COR-L47 (cell line): ENCODE results near the gene ACAD10.
"Not testable (repeated sequence)": the region's sequence is repeated elsewhere in the genome, so short reads cannot be mapped to it uniquely, and the experiment has no call there.

Experiments
- DNase-seq: peaks from one replicate; lab custom pipeline; 2025; lab: John Stamatoyannopoulos, UW

ACAD10 gene

DNA sequence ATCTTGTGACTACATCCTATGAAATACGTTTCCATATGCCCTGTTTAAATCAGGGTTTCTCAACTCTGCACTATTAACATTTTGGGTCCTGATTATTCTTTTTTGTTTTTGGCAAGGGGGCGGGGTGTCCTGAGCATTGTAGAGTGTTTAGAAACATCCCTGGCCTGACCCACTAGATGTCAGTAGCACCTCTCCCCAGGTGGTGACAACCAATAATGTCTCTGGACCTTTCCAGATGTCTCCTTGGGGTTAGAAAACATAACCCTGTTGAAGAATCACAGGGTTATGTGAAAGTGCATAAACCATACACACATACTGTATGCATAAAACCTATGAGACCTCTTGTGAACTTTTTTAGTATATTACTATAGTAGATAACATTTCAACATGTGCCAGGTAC is 1.4 kb downstream of the ACAD10 start:
- peak; percentile 2 for DNase-seq

- no peak for DNase-seq
Observed at GRCh38 chr12:111687952-111688351, 2.1 kb downstream of the ACAD10 start.

GRCh38 chr12:111691262-111691661 is 5.4 kb downstream of the ACAD10 start:
- DNase-seq: no peak

- DNase-seq: no peak
Observed at GRCh38 chr12:111692575-111693210, 6.8 kb downstream of the ACAD10 start.

DNA sequence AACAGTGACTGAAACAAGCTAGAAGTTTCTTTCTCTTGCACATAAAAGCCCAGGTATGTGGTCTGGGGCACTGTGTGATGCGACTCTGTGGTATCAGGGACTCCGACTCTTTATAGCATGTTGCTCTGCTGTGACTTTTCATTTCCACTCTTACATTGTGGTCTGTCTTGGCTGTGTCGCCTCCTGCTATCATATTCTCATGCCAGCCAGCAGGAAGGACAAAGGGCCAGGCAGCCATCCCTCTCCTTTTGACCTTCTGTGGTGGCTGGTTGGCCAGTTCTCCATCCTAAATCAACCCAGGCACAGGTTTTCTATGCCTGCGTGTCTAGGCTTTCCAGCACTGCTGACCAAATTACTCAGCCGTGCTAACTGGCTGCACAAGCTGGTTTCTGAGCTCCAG is 8.0 kb downstream of the ACAD10 start:
- no peak for DNase-seq

- DNase-seq: no peak
Observed at GRCh38 chr12:111699962-111700361, 14.1 kb downstream of the ACAD10 start.

- no peak for DNase-seq
Observed at GRCh38 chr12:111705672-111706071, 19.8 kb downstream of the ACAD10 start.

GRCh38 chr12:111706145-111706544 is 20.3 kb downstream of the ACAD10 start:
- no peak for DNase-seq

DNA sequence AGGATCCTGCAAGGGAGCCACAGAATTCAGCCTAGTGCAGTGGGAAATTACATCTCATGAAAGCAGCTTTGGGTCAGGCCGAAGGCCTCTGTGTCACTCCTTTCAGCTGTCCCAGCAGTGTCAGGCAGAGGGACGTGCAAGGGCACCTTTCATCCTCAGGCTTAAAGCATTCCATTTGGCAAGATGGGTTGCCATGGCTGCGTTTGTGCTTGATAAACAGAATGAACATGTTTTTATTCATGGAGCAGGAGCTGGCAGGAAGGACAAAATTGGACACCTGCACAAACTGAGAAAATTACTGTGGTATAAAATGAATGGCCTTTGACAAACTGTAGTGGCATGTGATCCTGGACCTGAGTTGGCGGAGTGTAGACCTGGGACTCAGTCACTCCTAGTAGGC is 29.4 kb downstream of the ACAD10 start:
- peak; percentile 52 for DNase-seq

- DNase-seq: not testable (repeated sequence)
Observed at GRCh38 chr12:111719316-111719715, 33.5 kb downstream of the ACAD10 start.

- DNase-seq: no peak
Observed at GRCh38 chr12:111720457-111720856, 34.6 kb downstream of the ACAD10 start.

DNA sequence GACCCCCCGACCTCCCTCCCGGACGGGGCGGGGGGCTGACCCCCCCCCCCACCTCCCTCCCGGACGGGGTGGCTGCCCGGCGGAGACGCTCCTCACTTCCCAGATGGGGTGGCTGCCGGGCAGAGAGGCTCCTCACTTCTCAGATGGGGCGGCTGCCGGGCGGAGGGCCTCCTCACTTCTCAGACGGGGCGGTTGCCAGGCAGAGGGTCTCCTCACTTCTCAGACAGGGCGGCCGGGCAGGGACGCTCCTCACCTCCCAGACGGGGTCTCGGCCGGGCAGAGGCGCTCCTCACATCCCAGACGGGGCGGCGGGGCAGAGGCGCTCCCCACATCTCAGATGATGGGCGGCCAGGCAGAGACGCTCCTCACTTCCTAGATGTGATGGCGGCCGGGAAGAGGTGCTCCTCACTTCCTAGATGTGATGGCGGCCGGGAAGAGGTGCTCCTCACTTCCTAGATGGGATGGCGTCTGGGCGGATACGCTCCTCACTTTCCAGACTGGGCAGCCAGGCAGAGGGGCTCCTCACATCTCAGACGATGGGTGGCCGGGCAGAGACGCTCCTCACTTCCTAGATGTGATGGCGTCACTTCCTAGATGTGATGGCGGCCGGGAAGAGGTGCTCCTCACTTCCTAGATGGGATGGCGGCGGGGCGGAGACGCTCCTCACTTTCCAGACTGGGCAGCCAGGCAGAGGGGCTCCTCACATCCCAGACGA is 38.0 kb downstream of the ACAD10 start:
- DNase-seq: not testable (repeated sequence)

DNA sequence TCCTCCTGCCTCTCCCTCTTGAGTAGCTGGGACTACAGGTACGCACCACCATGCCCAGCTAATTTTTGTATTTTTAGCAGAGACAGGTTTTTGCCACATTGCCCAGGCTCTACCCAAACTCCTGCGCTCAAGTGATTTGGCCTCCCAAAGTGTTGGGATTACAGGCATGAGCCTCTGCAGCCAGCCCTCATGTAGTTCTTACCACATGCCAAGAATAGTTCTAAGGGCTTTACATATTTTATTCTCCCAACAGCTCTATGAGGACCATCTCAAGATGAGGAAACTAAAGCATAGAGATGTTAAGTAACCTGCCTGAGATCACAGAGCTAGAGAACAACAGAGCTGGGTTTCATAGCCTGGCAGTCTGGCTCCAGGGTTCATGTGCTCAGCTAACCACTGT is 42.9 kb downstream of the ACAD10 start:
- DNase-seq: no peak

DNA sequence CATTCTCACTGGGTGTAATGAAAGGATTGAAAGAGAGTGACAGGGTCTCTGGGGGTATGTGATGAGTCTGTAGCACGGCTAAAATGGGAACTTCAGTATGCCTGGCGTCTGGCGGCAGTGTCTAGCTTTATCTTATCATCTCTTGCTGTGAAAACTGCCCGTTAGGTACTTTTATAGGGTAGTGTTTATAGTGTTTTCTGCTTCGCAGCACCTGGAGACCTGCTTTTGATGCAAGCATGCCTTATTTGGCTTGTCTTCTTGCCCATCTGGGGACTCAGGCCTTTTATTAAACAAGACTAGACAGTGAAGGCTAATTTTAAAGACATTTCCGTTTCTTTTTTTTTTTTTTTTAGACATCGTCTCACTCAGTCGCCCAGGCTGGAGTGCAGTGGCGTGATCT is 44.6 kb downstream of the ACAD10 start:
- no peak for DNase-seq

DNA sequence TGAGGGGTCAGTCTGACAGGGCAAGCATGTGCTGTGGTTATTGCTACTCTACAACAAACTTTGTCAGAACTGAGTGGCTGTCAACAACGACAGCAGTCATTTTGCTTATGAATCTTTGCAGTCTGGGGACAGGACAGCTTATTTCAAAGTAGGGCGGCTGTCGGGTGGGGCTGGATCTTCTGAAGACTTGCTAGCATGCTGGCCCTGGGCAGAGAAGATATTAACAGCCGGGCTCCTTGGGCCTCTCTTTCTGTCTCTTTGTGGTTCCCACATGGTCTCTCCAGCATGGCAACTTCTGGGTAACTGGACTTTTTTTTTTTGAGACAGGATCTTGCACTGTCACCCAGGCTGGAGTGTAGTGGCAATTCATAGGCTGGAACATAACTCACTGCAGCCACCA is 46.9 kb downstream of the ACAD10 start:
- no peak for DNase-seq

DNA sequence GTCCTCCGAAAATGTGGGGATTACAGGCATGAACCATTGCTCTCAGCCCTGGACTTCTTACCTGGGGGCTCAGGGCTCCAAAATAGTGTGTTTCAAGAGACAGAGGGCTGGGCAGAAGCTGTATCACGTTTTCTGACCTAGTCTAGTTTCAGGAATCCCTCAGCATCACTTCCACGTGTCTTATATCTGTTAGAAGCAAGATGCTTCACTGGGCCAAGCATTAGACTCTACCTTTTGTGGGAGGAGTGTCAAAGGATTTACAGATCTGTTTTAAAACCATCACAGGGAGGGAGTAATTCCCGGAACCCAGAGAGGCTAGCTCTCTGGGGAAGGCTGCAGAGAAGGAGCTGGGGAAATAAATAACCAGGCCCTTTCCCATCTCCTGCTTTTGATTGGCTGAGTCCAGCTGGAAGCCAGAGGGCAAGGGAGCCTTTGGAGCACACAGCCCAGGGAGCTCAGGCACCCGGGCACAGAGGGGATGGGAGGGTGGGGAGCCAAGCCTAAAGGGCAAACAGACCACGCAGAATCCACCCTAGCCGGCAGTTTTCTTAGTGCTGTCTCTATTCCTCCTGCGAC is 47.6 kb downstream of the ACAD10 start:
- DNase-seq: no peak

DNA sequence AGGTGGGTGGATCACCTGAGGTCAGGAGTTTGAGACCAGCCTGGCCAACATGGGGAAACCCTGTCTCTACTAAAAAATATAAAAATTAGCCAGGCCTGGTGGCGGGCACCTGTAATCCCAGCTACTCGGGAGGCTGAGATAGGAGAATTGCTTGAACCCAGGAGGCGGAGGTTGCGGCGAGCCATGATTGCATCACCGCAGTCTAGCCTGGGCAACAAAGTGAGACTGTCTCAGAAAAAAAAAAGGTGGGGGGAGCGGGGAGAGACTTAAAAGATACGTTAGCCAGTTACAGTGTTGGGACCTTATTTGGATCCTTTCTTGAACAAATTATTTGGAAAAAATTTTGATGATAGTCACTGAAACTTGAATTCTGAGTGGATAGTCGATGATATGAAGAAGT is 53.7 kb downstream of the ACAD10 start:
- not testable (repeated sequence) for DNase-seq

DNA sequence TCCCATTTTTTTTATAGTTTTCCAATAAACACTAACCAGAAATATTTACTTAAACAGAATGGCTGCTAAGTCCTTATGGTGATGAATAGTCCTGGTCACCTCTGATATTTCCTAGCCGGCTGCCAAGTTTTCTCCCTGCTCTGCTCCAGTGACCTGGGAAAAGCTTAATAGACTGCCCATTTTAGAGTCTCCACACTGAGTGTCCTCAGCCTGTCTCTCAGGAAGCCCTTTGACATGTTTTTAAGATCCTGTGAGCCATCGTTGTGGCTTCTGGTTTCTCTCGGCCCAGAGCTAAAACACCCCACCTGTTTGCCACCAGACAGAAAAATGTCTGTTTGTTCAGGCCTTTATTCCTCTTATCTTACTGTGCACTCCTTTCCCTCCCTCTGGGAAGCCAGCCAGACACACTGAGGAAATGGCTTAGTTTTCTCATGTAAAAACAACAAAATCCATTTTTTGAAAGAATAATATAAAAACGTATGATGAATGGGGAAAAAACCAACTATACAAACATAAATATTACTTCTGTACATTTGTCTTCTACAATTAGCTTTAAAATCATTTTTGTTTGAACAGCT is 55.5 kb downstream of the ACAD10 start:
- peak; percentile 23 for DNase-seq

GRCh38 chr12:111745211-111745610 is 59.4 kb downstream of the ACAD10 start:
- DNase-seq: no peak

DNA sequence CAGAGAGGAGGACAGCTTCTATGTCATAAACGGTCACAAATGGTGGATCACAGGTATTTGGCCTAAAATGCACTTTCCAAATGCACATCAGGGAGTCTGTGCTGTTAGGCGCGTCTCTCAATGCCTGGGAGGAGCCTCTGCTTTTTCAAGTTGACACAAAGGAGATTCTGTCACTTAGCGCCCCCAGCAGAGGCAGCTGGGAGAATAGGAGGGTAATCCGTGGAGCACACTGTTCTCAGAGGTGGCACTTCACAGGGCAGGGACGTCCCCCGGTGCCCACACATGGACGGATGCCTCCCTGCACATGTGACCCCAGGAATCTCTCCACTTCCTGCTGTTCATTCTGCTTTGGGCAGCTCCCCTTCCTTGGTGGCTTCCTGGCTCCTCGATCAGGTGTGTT is 61.5 kb downstream of the ACAD10 start:
- no peak for DNase-seq

DNA sequence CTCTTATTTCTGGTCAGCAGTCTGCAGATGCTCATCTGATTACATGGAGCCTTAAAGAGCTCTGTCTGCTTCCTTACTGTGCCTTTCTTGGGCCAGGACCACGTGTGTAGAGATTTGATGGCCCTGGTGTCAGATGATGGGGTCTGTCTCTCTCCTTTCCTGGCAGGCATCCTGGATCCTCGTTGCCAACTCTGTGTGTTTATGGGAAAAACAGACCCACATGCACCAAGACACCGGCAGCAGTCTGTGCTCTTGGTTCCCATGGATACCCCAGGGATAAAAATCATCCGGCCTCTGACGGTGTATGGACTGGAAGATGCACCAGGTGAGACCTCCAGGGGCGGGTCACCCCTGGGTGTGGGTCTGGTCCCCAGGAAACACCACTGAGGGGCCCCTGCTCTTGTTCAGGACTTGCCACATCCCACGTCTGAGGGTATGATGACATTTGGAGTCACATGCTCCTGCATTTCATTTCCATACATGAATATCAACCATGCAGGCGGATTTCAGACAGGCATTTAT is 62.4 kb downstream of the ACAD10 start:
- DNase-seq: no peak

GRCh38 chr12:111748867-111749266 is 63.0 kb downstream of the ACAD10 start:
- no peak for DNase-seq

- DNase-seq: no peak
Observed at GRCh38 chr12:111749391-111749790, 63.5 kb downstream of the ACAD10 start.
